HG02870 (cell line): Measurements from ENCODE around the gene DLGAP3.

Source experiments
- ATAC-seq: cut with Tn5 transposase; IDR thresholded peaks from one replicate; pipeline ENCODE4 v1.9.1; 2021; ENCODE audit warnings: mild to moderate bottlenecking, moderate library complexity; ENCODE audit not compliant: unreplicated experiment

DLGAP3 gene

GRCh38 chr1:34904236-34905097 is 25.0 kb downstream of the DLGAP3 start:
- no peak for ATAC-seq

DNA sequence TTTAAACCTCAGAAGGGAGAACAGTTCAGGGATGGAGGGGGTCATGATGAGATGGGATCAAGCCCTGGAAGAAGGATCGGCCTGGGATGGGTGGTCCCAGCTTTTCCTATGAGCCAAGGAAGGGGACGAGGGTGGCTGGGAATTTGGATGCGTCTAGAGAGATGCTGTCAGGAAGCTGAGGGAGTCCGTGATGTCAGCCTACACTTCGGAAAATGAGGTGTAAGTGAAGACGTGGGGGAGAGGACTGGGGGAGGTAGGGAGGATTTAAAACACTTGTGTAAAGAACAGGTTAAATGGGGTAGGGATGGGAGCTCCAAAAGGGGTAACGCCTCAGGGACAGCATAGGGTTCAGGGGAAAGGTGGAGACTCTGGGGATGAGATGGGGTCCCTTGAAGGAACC is 27.5 kb downstream of the DLGAP3 start:
- ATAC-seq = no peak

- ATAC-seq = no peak
These were observed 28.5 kb downstream of the DLGAP3 start for GRCh38 chr1:34900775-34901502.

DNA sequence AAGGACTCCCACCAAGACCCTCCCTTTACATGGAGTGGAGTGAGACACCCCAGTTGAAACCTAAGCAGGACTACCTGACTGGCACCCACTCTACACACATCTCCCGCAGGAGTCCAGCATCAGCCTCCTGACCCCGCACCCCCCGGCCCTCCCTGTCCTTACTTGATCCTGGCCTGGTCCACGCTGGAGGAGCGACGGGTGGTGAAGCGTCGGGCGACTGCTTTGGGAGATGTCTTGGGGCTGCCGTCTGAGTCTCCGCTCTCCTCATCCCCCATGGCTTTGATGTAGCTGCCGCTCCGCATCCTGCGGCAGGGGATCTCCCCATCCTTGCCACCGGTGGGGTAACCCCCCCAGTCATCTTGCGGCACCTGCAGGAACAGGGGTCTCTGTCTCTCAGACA is 29.5 kb downstream of the DLGAP3 start:
- ATAC-seq = no peak

GRCh38 chr1:34899471-34899870 is 30.0 kb downstream of the DLGAP3 start:
- ATAC-seq = no peak

GRCh38 chr1:34898330-34898761 is 31.1 kb downstream of the DLGAP3 start:
- ATAC-seq = no peak

DNA sequence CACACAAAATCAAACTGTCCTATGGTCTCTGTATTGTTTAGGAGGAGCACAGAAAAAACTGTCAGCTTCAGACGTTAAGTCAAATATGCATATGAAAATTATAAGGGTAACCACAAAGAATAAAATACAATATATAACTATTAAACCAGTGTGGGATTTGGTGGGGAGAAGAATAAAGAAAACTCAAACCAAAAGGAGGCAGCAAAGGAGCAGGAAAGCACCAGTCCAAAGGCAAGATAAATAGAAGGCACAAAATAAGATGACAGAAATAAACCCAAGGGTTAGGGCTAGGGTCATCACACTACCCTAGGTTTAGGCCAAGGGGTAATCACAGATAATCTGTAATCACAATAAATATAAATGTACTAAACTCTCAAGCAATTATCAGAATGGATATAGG is 32.8 kb downstream of the DLGAP3 start:
- no peak for ATAC-seq

- ATAC-seq = no peak
These were observed 39.7 kb downstream of the DLGAP3 start for GRCh38 chr1:34889705-34890104.

DNA sequence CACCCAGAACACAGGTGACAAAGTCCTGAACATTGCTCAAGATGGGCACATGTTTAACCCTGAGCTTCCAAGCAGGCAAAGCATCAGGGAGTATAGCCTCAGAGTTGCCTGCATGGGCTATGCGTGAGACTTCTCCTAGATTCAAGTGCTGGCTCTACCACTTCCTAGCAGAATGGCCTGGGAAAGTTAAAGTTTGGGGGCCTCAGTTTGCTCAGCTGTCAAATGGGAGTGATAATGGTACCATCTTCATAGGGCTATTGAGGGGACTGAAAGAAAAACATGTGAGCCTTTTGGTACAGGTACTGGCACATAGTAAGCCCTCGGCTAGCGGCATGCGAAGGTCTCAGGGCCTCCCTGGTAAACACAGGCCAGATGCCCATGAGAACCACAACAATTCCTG is 41.9 kb downstream of the DLGAP3 start:
- ATAC-seq = no peak

DNA sequence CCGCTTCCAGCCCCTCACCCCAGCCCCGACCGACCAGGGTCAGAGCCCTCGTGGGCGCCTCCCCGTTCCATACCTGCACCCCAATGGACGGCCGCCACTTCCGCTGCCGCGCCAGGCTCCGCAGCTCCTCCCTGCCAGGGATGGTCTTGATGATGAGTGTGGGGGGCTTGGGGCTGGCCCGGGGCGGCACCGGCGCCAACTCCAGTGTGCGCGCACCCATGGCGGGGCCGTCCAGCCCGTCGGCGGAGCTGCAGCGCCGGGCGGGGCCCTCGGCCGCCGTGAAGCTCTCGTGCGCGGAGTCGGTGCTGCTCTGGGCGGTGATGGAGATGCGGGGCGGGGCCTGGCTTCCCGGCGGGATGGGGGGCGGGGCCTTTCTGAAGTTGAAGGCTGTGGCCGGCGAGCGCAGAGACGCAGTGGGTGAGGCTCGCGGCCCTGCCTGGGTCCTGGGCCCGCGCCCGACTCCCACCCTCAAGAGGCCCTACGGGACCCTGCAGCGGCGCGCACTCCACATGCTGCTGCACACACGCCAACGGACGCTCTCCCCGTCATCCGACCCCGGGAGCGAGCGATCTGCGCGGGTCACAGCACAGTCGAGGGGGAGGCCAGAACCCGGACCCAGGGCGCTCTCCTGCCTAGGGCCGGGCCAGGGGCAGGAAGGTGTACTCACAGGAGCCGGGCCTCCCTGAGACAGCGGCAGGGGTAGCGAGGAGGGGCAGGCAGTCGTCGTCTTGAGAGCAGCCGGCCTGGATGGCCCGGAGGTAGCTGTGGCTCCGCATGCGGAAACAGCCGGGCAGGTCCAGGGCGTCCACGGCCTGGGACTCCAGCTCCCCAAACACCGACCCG is 43.8 kb downstream of the DLGAP3 start:
- no peak for ATAC-seq

GRCh38 chr1:34884961-34885360 is 44.5 kb downstream of the DLGAP3 start:
- ATAC-seq = no peak

- no peak for ATAC-seq
These were observed 44.9 kb downstream of the DLGAP3 start for GRCh38 chr1:34884536-34884935.

GRCh38 chr1:34879230-34879629 is 50.2 kb downstream of the DLGAP3 start:
- no peak for ATAC-seq

DNA sequence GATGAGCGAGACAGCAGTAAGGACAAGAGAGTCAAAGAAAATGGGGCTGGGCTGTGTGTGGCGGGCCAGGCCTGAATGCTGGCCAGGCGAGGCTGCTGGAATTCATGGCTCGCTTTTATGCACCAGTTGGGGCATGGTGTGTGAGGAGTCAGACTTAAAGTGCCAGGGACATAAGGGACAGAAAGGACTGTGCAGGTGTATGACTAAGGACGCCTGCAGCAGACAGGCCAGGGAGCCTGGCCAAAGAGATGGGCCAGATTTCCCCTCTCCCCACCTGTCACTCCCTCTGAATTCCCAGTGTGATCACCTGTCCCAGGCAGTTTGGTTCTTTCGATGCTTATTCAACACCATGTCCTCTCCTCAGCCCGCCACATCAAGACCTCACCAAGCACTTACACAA is 53.0 kb downstream of the DLGAP3 start:
- no peak for ATAC-seq

- no peak for ATAC-seq
These were observed 55.0 kb downstream of the DLGAP3 start for GRCh38 chr1:34874296-34874952.

GRCh38 chr1:34872133-34872503 is 57.3 kb downstream of the DLGAP3 start:
- no peak for ATAC-seq

GRCh38 chr1:34871443-34872132 is 57.9 kb downstream of the DLGAP3 start:
- no peak for ATAC-seq

DNA sequence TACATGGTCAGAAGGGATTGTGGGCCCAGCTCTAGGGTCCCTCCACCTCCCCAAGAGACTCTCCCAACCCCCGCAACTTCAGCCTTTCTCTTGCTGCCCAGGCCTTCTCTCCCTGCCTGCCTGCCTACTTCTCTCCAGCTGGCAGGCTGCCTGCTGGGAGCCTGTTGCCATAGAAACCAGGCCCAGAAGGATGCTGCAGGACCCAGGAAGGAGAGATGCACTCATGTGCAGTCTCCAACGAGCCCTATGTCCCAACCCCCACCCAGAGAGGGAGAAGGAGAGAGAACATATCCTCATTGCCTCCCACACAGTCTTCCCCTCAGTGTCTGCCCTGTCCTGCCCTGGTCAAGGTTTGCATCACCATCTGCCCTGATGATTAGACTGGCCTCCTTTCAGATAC is 59.1 kb downstream of the DLGAP3 start:
- no peak for ATAC-seq

GRCh38 chr1:34869760-34870159 is 59.7 kb downstream of the DLGAP3 start:
- no peak for ATAC-seq
